ENCODE data around the gene GEMIN7. TPM values are rescaled to one million over a fixed set of nuclear protein-coding genes. Genes with fewer than 3 reads are reported as not detected.

Gene GEMIN7
- total and polyA plus RNA-seq, 2 of the 4 experiments (the other 2 are of a cell fraction), result 27.2 to 53.0 TPM

- Histone ChIP-seq H3K27ac (ENCODE audit: insufficient read depth, low read length) (no peak overlapping the region), H2BK15ac (ENCODE audit: low read depth, low read length) (no peak overlapping the region), H3K4me1 (ENCODE audit: control insufficient read depth, insufficient read depth, low read length) (peaks cover 11% of the 10 kb centered on the region), H4K5ac (ENCODE audit: low read depth, low read length) (no peak overlapping the region), H3K4me3 (ENCODE audit: insufficient read depth, low read depth, low read length) (no peak overlapping the region), H4K20me1 (ENCODE audit: insufficient read depth, low read length) (peaks cover 62% of the 10 kb centered on the region), H3K4ac (ENCODE audit: low read depth, low read length) (no peak overlapping the region), H3K18ac (ENCODE audit: low read depth, low read length) (no peak overlapping the region), H3K36me3 (ENCODE audit: control insufficient read depth, insufficient read depth, low read length) (peaks cover 42% of the 10 kb centered on the region), H3K9me1 (ENCODE audit: insufficient read depth, low read length) (peaks cover 21% of the 10 kb centered on the region), H3K23ac (ENCODE audit: low read depth, low read length) (no peak overlapping the region), H4K8ac (ENCODE audit: low read depth in 2 of 2, low read length in 2 of 2) (no peak overlapping the region), H2BK5ac (ENCODE audit: low read depth, low read length, poor library complexity, severe bottlenecking) (no peak overlapping the region), H2BK20ac (ENCODE audit: low read depth, low read length) (no peak overlapping the region), H3K27me3 (ENCODE audit: control insufficient read depth, insufficient read depth, low read length) (no peaks in the 10 kb centered on the region), H2BK120ac (ENCODE audit: low read depth, low read length) (no peak overlapping the region), H2AK5ac (ENCODE audit: low read depth, low read length) (no peak overlapping the region), H3K4me2 (ENCODE audit: low read depth, low read length) (no peak overlapping the region), H3K56ac (ENCODE audit: extremely low read depth, insufficient read depth, low read length) (no peak overlapping the region), H3K14ac (replicated peaks; ENCODE audit: low read depth, low read length) (no peak overlapping the region), H2AK9ac (replicated peaks; ENCODE audit: low read depth, low read length, poor library complexity) (no peak overlapping the region), H2AFZ (replicated peaks; ENCODE audit: low read length, poor library complexity) (no peak overlapping the region), H3K79me1 (ENCODE audit: low read depth in 1 of 2, low read length in 2 of 2) (peaks cover 36 to 56% of the 10 kb centered on the region in 2 experiments), H3K9ac (ENCODE audit: low read depth, low read length) (no peak overlapping the region), H4K91ac (ENCODE audit: insufficient read depth, low read depth, low read length) (no peak overlapping the region), H3K9me3 (ENCODE audit: control insufficient read depth, insufficient read depth, low read length) (no peaks in the 10 kb centered on the region)
- no CpG with 5 or more reads among the region's 6 CpGs for WGBS, 2 experiments (ENCODE audit: extremely low coverage in 2 of 2, insufficient read length in 1 of 2)
- DNase-seq (no peak), ATAC-seq (ENCODE audit: low read depth) (no peak)
- dilution Hi-C loops (cut with HindIII; ENCODE audit: low sequenced_read_pairs, unreplicated experiment) (no loop called here), in situ Hi-C loops (cut with MboI; ENCODE audit: low sequenced_read_pairs) (no loop called here), intact Hi-C loops (cut with micrococcal nuclease) (no loop called here)
- BruUV-seq (replicated peaks), result no TSS peak
- POLR2A ChIA-PET (ENCODE audit: unreplicated experiment), result no interaction called here
- CTCF ChIA-PET, result no interaction called here
- TF ChIP-seq CHD1 (IDR thresholded peaks at IDR 0.05; ENCODE audit: low read depth, low read length) (no peak), MXI1 (IDR thresholded peaks at IDR 0.05; ENCODE audit: borderline replicate concordance, low read depth, low read length) (no peak), SMC3 (IDR thresholded peaks at IDR 0.05; ENCODE audit: low read depth, low read length) (no peak), MAFK (IDR thresholded peaks at IDR 0.05; ENCODE audit: low read depth, low read length) (no peak)
Observed at GRCh38 chr19:45041125-45041524, 37.9 kb upstream of the GEMIN7 start.
